Measurements from ENCODE around the gene ZNF554. TPM values are rescaled to one million over a fixed set of nuclear protein-coding genes. Genes with fewer than 3 reads are reported as not detected.
A peak's percentile ranks its signal among the peaks of the same experiment; 100 is the strongest.
"Not testable (repeated sequence)": the region's sequence is repeated elsewhere in the genome, so short reads cannot be mapped to it uniquely, and the experiment has no call there.

The ZNF554 gene
- total RNA-seq, 6 experiments from 2014 or later, result 1.4 to 2.5 (median 1.9) TPM

GRCh38 chr19:2790557-2791271 lies 29.0 kb upstream of the ZNF554 start:
- peak; percentile 76 to 92 (median 89) for DNase-seq
- Histone ChIP-seq H3K9me3 (no peaks in the 10 kb centered on the region), H3K27me3 (no peaks in the 10 kb centered on the region), H3K36me3 (peaks cover 0 to 10% (median 3%) of the 10 kb centered on the region in 4 donors), H3K4me1 (peaks cover 0 to 31% (median 9%) of the 10 kb centered on the region in 4 donors), H3K27ac (peak overlapping the region; percentile 22 to 94 (median 92)), H3K4me3 (peak overlapping the region; percentile 30 to 61 (median 50))
- TF ChIP-seq POLR2A (IDR thresholded peaks at IDR 0.05) (peak; percentile 26), CTCF (IDR thresholded peaks at IDR 0.05) (no peak)
- WGBS (ENCODE audit: insufficient coverage, low coverage, low lambda C conversion rate, missing lambda C conversion rate), result 27% methylated on average over 11 of the region's 32 CpGs
- ATAC-seq, result peak; percentile 87 to 90 (median 89)
- intact Hi-C loops (cut with DNase I), result no loop called here

- DNase-seq (no peak), ATAC-seq (no peak)
- TF ChIP-seq POLR2A (IDR thresholded peaks at IDR 0.05), result no peak
- no peak for TF ChIP-seq CTCF (IDR thresholded peaks at IDR 0.05)
- H3K36me3 ChIP-seq, result peaks cover 0 to 14% (median 3%) of the 10 kb centered on the region in 4 donors
- WGBS (ENCODE audit: insufficient coverage, low coverage, low lambda C conversion rate, missing lambda C conversion rate), result 75% methylated on average over 9 of the region's 16 CpGs
- peaks cover 0 to 24% (median 9%) of the 10 kb centered on the region in 4 donors for H3K4me1 ChIP-seq
- intact Hi-C loops (cut with DNase I), result no loop called here
- H3K9me3 ChIP-seq, result no peaks in the 10 kb centered on the region
- peak overlapping the region in 2 of 3 donors; percentile 50 to 61 for H3K4me3 ChIP-seq
- H3K27ac ChIP-seq, result peak overlapping the region in 2 of 3 donors; percentile 92 to 94
- no peaks in the 10 kb centered on the region for H3K27me3 ChIP-seq
Observed at GRCh38 chr19:2791440-2791839, 28.2 kb upstream of the ZNF554 start.

GRCh38 chr19:2791876-2792275 lies 27.8 kb upstream of the ZNF554 start:
- H3K27me3 ChIP-seq, result no peaks in the 10 kb centered on the region
- DNase-seq (peak in 1 of 3 donors; percentile 73), ATAC-seq (peak in 2 of 4 donors; percentile 29 to 50)
- H3K4me1 ChIP-seq, result peaks cover 0 to 24% (median 9%) of the 10 kb centered on the region in 4 donors
- intact Hi-C loops (cut with DNase I), result no loop called here
- WGBS (ENCODE audit: insufficient coverage, low coverage, low lambda C conversion rate, missing lambda C conversion rate), result 18% methylated on average over 9 of the region's 16 CpGs
- peak overlapping the region in 2 of 3 donors; percentile 92 to 94 for H3K27ac ChIP-seq
- no peak overlapping the region for H3K4me3 ChIP-seq
- peaks cover 0 to 14% (median 3%) of the 10 kb centered on the region in 4 donors for H3K36me3 ChIP-seq
- no peaks in the 10 kb centered on the region for H3K9me3 ChIP-seq
- TF ChIP-seq CTCF (IDR thresholded peaks at IDR 0.05) (no peak), POLR2A (IDR thresholded peaks at IDR 0.05) (no peak)

- ATAC-seq; H3K27me3 ChIP-seq; H3K27ac ChIP-seq; H3K4me3 ChIP-seq; DNase-seq; intact Hi-C loops (cut with DNase I); H3K9me3 ChIP-seq: not testable (repeated sequence)
- H3K36me3 ChIP-seq, result peaks cover 0 to 14% (median 3%) of the 10 kb centered on the region in 4 donors
- peaks cover 0 to 24% (median 9%) of the 10 kb centered on the region in 4 donors for H3K4me1 ChIP-seq
- WGBS (ENCODE audit: insufficient coverage, low coverage, low lambda C conversion rate, missing lambda C conversion rate), result 93% methylated on average over 8 of the region's 10 CpGs
Observed at GRCh38 chr19:2792666-2793065, 27.0 kb upstream of the ZNF554 start.

GRCh38 chr19:2793126-2793525 lies 26.5 kb upstream of the ZNF554 start:
- intact Hi-C loops (cut with DNase I), result no loop called here
- DNase-seq, result no peak
- H3K4me1 ChIP-seq, result peaks cover 0 to 24% (median 10%) of the 10 kb centered on the region in 4 donors
- no peak overlapping the region for H3K27ac ChIP-seq
- no peak for ATAC-seq
- peaks cover 0 to 14% (median 3%) of the 10 kb centered on the region in 4 donors for H3K36me3 ChIP-seq
- TF ChIP-seq POLR2A (IDR thresholded peaks at IDR 0.05) (no peak), CTCF (IDR thresholded peaks at IDR 0.05) (no peak)
- H3K4me3 ChIP-seq, result no peak overlapping the region
- H3K9me3 ChIP-seq, result no peaks in the 10 kb centered on the region
- WGBS (ENCODE audit: insufficient coverage, low coverage, low lambda C conversion rate, missing lambda C conversion rate), result 96% methylated on average over 4 of the region's 7 CpGs
- no peaks in the 10 kb centered on the region for H3K27me3 ChIP-seq
